Measurements from ENCODE around the gene ERC1.

Gene ERC1

DNA sequence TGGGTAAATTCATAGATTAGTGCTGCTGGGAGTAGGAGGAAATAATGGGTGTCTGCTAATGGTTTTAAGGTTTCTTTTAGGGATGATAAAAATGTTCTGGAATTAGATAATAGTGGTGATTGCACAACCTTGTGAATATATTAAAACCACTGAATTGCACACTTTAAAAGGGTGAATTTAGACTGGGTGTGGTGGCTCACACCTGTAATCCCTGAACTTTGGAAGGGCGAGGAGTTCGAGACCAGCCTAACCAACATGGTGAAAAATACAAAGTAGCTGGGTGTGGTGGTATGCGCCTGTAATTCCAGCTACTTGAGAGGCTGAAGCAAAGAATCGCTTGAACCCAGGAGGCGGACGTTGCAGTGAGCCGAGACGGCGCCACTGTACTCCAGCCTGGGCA, 42.8 kb upstream of the ERC1 start:
- TF ChIP-seq, protein P1, sequence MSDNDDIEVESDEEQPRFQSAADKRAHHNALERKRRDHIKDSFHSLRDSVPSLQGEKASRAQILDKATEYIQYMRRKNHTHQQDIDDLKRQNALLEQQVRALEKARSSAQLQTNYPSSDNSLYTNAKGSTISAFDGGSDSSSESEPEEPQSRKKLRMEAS (IDR thresholded peaks at IDR 0.05; ENCODE audit: low read depth, low read length), result no peak
- TF ChIP-seq, protein P2, sequence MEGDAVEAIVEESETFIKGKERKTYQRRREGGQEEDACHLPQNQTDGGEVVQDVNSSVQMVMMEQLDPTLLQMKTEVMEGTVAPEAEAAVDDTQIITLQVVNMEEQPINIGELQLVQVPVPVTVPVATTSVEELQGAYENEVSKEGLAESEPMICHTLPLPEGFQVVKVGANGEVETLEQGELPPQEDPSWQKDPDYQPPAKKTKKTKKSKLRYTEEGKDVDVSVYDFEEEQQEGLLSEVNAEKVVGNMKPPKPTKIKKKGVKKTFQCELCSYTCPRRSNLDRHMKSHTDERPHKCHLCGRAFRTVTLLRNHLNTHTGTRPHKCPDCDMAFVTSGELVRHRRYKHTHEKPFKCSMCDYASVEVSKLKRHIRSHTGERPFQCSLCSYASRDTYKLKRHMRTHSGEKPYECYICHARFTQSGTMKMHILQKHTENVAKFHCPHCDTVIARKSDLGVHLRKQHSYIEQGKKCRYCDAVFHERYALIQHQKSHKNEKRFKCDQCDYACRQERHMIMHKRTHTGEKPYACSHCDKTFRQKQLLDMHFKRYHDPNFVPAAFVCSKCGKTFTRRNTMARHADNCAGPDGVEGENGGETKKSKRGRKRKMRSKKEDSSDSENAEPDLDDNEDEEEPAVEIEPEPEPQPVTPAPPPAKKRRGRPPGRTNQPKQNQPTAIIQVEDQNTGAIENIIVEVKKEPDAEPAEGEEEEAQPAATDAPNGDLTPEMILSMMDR (IDR thresholded peaks at IDR 0.05; ENCODE audit: low read depth, low read length), result no peak
- TF ChIP-seq MYC (IDR thresholded peaks at IDR 0.05; ENCODE audit: low read depth, low read length) (no peak), POLR2A (IDR thresholded peaks at IDR 0.05; ENCODE audit: extremely low read depth, insufficient read length) (no peak)
- no peak for DNase-seq (ENCODE audit: low read depth)
- H3K4me3 ChIP-seq (ENCODE audit: low read depth, low read length), result peak overlapping the region; percentile 89

- peak within 1 kb of the TSS; percentile 89 for H3K4me3 ChIP-seq (ENCODE audit: low read depth, low read length)
- TF ChIP-seq, protein P2 (IDR thresholded peaks at IDR 0.05; ENCODE audit: low read depth, low read length), result peak; percentile 72
- TF ChIP-seq, protein P1 (IDR thresholded peaks at IDR 0.05; ENCODE audit: low read depth, low read length), result peak; percentile 34
- TF ChIP-seq MYC (IDR thresholded peaks at IDR 0.05; ENCODE audit: low read depth, low read length) (peak; percentile 31), POLR2A (IDR thresholded peaks at IDR 0.05; ENCODE audit: extremely low read depth, insufficient read length) (peak; percentile 69)
- DNase-seq (ENCODE audit: low read depth), result peak; percentile 99
These were observed 41.4 kb upstream of the ERC1 start, which contains the start of gene RAD52 for GRCh38 chr12:949453-950191. Gene RAD52, minus strand, starts transcription at chr12:949694. Its CDS starts 16,636 bp downstream, at chr12:933058.

DNA sequence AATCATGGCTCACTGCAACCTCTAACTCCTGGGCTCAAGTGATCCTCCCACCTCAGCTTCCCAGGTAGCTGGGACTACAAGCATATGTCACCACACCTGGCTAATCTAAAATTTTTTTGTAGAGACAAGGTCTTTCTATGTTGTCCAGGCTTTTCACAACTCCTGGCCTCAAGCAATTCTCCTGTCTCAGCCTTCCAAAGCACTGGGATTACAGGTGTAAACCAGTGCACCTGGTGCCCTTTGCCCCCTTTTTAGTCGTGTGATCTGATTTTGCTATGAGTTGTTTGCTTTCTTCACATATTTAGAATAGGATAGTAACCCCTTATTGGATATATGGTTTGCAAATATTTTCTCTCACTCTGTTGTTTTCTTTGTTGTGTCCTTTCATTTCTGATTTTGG, 39.8 kb upstream of the ERC1 start:
- no peak for DNase-seq (ENCODE audit: low read depth)
- H3K4me3 ChIP-seq (ENCODE audit: low read depth, low read length), result no peak overlapping the region
- no peak for TF ChIP-seq POLR2A (IDR thresholded peaks at IDR 0.05; ENCODE audit: extremely low read depth, insufficient read length)
- TF ChIP-seq, protein P2 (IDR thresholded peaks at IDR 0.05; ENCODE audit: low read depth, low read length), result no peak
- TF ChIP-seq, protein P1 (IDR thresholded peaks at IDR 0.05; ENCODE audit: low read depth, low read length), result no peak
- no peak for TF ChIP-seq MYC (IDR thresholded peaks at IDR 0.05; ENCODE audit: low read depth, low read length)

DNA sequence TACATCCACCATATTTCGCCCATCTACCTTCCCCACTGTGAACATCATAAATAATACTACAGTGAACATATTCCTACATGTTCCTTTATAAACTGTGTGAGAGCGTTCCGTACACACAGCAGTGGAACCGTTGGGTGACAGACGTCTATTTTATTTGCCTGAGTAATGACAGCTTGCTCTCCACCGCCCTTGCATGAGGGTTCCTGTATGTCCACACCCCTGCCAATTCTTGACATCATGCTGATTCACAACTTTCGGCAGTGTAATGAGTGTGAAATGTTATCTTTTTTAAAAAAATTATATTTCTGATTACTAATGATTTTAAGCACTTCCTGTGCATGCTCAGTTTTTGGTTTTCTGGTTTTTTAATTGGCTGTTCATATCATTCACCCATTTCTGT, 37.2 kb upstream of the ERC1 start:
- peak; percentile 9 for DNase-seq (ENCODE audit: low read depth)
- no peak for TF ChIP-seq MYC (IDR thresholded peaks at IDR 0.05; ENCODE audit: low read depth, low read length)
- TF ChIP-seq, protein P2 (IDR thresholded peaks at IDR 0.05; ENCODE audit: low read depth, low read length), result no peak
- TF ChIP-seq, protein P1 (IDR thresholded peaks at IDR 0.05; ENCODE audit: low read depth, low read length), result no peak
- no peak for TF ChIP-seq POLR2A (IDR thresholded peaks at IDR 0.05; ENCODE audit: extremely low read depth, insufficient read length)
- no peak overlapping the region for H3K4me3 ChIP-seq (ENCODE audit: low read depth, low read length)

DNA sequence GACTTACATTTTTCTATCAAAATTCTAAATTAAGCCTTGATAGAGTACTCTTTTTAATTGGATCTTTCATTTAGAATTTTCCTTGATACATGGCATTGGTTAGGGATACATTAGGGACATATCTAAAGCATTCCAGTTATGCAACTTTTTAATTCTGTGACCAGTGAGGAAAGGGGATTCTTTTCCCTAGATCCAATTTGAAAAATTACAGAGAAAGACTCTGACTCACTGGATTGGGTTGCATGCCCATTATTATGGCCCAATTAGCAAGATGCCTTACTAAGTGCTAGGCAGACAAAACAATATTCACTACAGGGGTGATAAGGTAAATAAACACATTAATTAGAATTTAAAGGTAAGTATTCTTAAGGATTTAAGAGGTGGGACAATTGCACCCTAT, 36.3 kb upstream of the ERC1 start:
- no peak for DNase-seq (ENCODE audit: low read depth)
- no peak overlapping the region for H3K4me3 ChIP-seq (ENCODE audit: low read depth, low read length)
- no peak for TF ChIP-seq POLR2A (IDR thresholded peaks at IDR 0.05; ENCODE audit: extremely low read depth, insufficient read length)
- TF ChIP-seq, protein P2 (IDR thresholded peaks at IDR 0.05; ENCODE audit: low read depth, low read length), result no peak
- TF ChIP-seq, protein P1 (IDR thresholded peaks at IDR 0.05; ENCODE audit: low read depth, low read length), result no peak
- TF ChIP-seq MYC (IDR thresholded peaks at IDR 0.05; ENCODE audit: low read depth, low read length), result no peak

Data from NB4 (cell line).